H4 (cell line): ENCODE measurements around the gene ARHGAP31. TPM values are rescaled to one million over a fixed set of nuclear protein-coding genes. Genes with fewer than 3 reads are reported as not detected.

ENCODE experiments used
- DNase-seq: peaks from one replicate; pipeline ENCODE4 v3.0.0-alpha.2; 2015; ENCODE audit warnings: low spot score
- total RNA-seq: library from RNA; depleted of rRNA; stranded (reverse); fragments of >200 nt; shearing (Covaris generic); gene quantifications from 2 replicates; pipeline ENCODE4 v1.2.3, GENCODE V29; 2014

The ARHGAP31 gene
- total RNA-seq, 1 experiment from 2014 or later = 6.9 TPM

DNA sequence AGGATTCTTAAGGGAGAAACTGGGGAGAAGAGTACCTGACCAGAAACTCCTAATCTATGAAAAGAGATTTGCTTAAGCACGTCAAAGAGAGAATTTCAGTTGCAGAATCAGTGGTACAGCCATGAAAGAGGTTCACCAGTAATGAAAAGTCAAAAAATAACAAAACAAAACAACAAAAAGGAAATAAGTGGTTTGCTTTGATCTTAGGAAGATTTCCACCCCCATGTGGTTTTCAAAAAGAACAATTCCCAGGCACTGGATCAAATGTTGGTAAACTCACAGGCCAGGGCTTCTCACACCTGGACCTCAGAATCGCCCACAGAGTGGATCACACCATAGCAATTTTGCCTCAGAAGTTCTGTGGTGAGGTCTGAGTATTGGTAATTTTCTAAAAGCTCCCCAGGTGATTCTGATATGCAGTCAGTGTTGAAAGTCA lies 101.8 kb downstream of the ARHGAP31 start:
- no peak for DNase-seq

DNA sequence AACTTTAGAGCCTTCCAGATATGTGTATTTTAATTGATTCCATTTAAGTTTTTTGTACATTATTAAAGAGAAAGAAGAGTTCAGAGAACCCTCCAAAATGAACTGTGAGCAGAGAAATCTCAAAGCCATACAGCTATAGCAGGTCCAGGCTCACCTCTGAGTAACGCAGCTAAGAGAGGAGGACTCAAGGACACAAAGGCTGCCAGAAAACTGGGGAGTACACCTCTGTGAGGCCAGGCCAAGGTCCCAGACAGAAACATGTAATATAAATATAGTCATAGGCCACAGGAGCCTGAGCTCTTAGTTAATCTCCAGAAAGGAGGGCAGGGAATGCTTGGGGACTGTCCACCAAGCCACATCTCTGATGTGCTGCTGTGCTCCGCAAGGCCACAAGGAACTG lies 102.7 kb downstream of the ARHGAP31 start:
- DNase-seq = no peak

DNA sequence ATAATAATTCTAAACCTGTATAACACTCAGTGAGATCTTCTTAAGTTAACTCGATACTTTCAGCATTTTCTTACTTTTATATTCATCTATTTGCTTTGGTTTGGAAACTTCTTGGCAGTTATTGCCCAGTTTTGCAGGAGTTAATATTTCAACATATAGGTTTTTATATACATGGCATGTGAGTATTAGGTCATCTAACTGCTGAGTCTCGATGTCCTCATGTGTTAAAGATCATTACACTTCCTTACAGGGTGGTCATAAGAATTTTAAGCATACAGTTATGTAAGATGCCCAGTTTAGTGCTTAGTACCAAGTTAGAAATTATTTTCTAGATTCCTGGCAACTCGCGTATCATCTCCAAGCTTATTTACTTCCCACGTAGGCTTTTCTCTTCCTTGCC lies 106.3 kb downstream of the ARHGAP31 start:
- no peak for DNase-seq

DNA sequence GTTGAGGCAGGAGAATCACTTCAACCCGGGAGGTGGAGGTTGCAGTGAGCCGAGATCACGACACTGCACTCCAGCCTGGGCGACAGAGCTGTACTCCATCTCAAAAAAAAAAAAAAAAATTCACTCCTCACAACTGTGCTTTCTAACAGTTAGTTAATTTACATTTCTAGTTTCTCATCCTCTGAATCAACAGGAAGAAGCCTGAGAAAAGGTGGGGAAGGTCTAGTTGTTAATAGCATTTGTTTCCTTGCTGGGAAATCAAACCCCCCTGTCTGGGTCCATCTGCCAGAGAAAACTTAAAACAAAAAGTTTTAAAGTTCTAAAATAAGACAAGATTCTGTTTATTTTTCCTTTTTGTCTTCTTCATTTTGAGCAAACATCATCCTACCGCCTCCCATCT lies 106.9 kb downstream of the ARHGAP31 start:
- DNase-seq = no peak

DNA sequence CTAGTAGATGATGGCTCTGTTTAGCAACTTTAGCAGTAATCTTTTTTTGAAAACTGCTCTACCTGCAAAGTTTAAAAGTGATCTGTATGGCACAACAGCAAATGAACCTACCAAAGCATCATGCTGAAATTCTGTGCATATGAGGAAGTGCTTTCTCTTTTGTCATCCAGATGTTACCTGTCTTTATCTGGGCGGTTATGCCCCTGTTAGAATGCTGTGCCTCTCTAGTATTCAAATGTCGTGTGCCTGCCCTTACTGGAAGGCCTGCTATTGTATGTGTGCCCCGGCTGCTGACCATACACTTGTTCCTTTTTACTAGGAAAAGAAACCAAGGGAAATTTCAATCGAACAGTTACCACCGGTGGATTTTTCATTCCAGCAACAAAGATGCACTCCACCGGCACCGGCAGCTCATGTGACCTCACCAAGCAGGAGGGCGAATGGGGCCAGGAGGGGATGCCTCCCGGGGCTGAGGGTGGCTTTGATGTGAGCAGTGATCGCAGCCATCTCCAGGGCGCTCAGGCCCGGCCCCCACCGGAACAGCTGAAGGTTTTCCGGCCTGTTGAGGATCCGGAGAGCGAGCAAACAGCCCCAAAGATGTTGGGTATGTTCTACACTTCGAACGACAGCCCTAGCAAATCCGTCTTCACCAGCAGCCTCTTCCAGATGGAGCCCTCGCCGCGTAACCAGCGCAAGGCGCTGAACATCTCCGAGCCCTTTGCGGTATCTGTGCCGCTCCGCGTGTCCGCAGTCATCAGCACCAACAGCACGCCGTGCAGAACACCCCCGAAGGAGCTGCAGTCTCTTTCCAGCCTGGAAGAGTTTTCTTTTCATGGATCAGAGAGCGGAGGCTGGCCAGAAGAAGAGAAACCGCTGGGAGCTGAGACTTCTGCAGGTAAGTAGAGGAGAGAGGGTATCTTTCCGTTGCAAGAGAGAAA lies 107.6 kb downstream of the ARHGAP31 start:
- DNase-seq = no peak

DNA sequence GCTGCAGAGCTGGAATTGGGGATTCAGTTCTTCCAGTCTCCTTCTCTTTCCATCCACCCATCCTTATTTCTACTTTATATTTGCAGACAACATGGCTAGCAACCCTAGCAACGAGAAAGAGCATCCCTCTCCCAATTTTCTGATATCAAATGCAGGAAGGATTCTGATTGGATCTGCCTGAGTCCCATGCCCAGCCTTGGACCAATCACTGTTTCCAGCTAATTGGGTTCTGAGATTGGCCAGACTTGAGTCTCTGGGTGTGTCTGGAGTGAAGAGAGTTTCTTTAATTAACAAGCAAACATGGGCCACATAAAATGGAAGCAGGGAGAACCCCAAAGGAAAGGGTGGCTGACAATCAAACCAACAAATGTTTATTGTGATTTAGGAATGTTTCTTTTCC lies 108.6 kb downstream of the ARHGAP31 start:
- DNase-seq = no peak

DNA sequence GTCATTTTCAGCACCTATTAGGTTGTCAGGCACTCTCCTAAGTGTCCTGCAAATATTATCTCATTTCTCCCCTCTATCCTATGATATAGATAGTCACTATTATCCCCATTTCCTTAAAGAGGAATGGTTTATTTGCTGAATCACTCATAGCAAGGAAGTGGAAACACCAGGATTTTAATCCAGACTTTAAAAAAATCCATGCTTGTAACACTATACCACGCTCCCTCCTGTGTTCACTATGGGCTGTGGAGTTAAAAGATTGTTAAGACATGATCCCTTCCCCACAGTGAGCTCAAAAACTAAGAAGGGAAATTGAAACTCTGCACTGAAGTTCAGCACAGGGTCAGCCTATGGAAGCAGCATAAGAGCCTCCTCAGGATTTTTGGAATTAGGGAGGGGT lies 109.0 kb downstream of the ARHGAP31 start:
- peak; percentile 39 for DNase-seq

DNA sequence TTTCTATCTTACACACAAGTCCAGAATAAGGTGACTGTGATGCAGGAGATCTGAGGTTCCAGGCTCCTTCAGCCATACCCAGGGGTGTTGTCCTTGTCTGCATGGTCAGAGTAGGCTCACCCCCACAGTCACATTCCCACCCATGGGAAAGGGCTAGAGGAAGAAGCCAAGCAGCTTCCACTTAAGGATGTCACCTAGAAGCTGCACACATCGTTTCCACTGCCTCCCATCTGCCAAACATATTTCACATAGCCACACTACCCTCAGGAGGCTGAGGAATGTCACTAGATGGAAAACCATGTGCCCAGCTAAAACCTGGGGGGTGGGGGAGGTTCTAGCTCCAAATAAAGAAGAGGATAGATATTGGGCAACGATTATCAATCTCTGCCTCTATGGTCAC lies 111.1 kb downstream of the ARHGAP31 start:
- no peak for DNase-seq

DNA sequence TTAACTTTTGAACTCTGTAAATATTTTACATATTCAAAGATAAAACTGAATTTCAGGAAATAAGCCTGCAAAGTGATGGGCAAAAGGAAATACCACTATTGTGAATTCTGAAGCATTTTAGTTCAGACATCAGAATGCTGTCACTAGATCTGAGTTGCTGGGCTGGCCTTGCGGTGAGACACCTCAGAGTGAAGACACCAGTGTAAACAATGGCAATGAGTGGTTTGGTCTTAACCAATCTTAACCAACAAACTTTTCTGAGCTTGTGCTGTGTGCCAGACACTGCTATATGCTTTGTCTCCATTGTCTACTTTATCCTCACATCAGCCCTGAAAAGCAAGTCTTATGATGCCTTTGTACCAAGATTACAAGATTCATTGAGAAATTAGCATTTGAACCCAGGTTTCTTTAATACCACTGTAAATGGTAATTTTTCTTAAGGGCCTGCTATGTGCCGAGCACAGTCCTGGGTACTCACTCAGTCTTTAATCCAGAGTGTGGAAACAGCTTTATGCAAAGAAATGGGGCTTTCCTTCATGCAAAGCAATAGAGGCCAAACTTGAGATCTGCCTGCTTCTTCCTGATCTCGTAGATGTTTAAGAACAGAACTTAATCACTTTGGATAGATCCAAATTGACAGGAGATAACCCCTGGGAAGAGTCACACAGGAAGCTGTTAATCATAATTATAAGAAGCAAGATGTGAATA lies 114.2 kb downstream of the ARHGAP31 start:
- DNase-seq = no peak

DNA sequence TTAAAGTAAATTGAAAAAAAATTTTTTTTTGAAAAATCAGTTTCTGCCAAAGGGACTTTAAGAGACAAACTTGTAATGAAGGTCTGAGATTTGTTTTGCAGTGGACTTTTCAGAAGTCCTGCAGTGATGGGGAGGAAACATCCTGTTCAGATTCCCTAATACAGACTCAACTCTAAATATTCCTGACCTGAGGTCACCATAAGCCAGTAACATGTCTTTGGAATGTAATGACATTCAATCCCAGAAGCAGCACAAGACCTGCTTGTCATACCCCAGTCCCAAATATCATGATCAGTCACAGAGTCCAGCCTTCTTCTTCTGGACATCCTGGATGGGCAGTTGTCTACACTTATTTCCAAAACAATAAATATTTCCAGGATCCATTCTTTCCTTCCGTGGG lies 115.7 kb downstream of the ARHGAP31 start:
- no peak for DNase-seq

DNA sequence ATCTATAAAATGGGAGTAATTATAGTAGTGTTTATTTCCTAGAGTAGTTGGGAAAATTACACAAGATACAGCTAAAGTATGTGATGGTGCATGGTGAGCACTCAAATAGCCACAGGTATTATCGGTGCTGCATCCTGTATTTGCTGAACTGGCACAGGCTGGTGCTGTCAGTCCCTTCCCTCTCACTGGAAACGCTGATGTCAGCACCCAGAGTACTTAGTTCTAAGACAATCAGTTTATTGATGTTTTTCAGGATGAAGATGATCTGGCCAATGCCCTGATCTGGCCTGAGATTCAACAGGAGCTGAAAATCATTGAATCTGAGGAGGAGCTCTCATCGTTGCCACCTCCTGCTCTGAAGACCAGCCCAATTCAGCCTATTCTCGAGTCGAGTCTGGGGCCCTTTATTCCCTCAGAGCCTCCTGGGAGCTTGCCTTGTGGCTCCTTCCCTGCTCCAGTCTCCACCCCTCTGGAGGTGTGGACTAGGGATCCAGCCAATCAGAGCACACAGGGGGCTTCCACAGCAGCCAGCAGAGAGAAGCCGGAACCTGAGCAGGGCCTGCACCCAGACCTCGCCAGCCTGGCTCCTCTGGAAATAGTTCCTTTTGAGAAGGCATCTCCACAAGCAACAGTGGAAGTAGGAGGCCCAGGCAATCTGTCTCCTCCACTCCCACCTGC lies 119.6 kb downstream of the ARHGAP31 start:
- DNase-seq = no peak

DNA sequence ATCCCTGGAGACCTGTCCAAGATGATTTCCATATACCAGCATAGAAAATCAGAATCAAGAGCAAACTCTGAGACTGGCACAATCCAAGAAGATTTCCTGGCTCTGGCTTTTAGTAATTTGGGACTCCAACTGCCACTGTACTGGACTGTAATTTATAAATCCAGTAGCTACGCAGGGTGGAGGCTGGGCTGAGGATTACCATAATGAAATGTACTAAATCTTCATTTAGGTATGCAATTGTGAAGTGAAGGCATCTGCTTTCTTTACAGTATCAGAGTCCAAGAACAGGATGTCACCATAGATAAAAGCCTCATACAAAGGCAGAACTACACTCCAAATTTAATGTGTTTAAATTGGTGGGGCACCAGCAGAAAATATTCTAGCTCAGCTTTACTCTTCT lies 122.7 kb downstream of the ARHGAP31 start:
- DNase-seq = no peak

DNA sequence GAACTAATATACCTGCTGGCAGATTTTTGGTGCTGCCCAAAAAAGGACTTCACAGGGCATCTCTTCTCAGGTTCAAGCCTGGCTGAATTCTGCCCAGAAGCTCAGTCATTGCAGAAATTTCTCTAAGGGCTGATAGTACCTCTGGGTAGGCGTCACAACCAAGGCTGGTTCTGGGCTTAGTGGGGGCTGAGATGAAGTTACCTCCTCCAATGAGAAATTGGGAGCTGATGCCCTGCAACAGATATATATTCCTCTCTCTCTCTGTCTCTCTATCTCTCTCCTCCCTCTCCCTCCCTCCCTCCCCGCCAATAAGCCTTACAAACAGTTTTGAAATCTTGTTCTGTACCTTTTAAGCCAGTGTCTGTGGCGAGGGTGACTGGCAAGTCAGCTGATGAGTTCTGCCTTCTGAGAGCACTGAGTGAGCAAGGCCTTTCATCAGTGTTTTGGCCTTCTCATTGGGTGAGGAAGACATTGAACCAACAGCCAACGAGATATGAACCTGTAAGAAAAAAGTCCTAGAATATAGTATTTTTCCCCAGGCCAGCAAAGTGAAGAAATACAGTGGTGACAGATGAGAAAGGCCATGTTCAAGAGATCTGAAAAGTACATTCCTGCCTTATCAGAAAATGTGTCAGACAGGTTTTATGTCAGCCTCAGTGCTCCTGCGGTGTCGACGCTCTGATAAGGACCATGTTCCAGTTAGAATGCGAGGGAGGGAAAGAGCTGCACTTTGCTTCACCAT lies 123.8 kb downstream of the ARHGAP31 start:
- no peak for DNase-seq

DNA sequence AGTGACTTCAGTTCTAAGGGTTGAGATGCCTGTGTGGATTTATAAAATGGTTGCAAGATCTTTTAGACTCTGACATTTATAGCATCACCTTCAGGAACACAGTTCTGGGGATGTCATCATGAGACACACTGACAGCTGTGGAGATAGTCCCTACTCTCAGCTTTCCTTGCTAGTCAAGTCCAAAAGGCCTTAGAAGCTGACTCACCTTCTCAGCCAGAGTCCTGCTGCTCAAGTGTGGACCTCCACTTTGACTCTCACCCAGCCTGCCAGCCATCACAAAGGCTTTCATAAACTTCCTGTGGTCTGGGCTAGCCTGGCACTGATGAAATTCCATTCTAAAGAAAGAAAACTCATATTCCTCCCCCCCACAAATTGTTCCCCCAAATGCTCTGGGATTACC lies 124.5 kb downstream of the ARHGAP31 start:
- DNase-seq = peak; percentile 21

DNA sequence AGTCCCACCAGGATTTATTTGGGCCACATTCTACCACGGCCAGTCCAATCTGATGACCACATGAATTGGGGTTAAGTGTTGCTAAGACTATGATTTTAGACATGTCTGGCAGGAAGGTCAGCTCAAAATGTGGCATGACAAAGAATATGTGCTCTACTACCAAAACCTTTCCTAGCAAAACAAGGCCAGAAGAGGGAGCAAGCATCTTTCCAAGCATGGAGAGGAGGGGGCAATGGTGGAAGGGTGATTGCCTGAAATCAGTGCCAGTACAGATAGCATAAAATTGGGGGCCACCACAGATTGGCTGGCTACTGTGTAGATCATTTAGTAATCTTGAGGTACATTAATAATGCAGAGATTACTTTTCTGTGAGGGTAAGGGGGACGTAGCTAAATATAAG lies 126.0 kb downstream of the ARHGAP31 start:
- no peak for DNase-seq

DNA sequence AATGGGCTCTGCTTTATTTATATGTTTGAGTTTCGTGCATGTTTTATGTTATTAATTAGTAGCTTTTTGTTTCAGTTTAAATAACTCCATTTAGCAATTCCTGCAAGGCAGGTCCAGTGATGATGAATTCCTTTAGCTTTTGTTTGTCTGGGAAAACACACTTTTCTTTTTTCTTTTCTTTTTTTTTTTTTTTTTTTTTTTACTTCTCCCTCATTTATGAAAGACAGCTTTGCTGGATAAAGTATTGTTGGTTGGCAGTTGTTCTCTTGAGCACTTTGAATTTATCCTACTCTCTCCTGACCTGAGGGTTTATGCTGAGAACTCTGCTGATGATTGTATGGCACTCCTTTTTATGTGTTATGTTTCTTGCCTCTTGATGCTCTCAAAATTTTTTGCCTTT lies 133.5 kb downstream of the ARHGAP31 start:
- DNase-seq = no peak

DNA sequence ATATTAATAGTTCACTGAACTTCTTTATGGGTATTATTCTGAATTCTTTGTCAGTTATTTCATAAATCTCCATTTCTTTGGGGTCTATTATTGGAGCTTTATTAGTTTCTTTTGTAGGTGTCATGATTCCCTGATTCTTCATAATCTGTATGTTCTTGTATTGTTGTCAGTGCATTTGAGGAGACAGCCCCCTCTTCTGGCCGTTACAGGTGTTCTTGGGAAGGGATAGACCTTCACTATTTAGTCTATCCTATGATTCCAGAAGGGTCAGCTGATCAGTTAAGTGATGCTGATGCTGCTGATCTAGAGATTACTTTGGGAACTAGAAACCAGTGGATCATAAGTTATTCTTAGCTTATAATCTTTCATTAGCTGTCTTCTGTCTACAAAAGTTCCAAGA lies 134.4 kb downstream of the ARHGAP31 start:
- DNase-seq = no peak

DNA sequence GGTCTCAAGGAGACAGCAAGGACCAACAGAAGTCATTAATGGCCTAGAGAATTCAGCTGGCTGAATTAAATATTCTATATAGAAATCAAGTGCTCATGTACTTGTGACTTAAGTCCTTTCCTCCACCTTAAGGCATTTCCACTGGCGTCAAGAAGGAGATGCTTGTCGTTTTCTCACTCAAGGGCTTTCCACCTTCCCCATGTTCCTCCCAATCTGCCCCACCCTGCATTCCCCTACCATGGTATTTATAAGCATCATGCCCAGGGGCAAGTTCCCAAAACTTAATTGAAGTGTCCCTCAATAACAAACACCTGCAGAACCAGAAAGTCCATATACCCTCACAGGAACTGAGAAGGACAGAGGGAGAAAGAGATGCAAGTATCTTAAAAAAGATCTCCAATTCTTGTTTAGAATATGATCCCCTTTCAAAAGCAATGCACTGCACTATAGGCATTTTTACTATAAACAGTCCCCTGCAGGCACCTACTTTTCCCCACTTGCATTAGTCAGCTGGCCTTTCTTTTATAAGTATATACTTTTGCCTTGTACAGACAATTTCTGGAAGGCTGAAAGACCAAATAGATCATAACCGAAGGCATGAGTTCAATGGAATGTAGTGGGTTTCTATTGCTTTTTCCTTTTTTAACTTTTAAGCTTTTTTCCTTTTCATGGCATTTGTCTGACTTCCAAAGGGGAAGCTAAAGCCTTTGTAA lies 139.6 kb downstream of the ARHGAP31 start:
- DNase-seq = no peak

DNA sequence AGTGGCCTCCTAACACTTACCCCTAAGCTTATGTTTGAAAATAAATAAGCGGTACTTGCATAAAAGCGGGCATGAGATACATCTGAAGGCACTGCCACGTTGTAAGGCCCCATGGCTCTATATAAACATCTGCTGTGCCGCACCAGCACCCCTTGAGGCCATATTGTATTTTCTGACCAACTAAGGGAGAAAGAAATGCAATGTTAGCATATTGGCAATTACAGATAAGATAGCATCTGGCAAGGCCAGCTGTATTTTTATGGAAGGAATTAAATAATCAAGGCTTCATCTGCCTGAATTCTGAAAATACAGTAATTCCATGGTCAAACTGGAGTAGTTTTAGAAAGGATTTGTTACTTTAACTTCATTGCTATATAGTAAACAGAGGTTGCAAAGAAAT lies 140.5 kb downstream of the ARHGAP31 start:
- DNase-seq = no peak

DNA sequence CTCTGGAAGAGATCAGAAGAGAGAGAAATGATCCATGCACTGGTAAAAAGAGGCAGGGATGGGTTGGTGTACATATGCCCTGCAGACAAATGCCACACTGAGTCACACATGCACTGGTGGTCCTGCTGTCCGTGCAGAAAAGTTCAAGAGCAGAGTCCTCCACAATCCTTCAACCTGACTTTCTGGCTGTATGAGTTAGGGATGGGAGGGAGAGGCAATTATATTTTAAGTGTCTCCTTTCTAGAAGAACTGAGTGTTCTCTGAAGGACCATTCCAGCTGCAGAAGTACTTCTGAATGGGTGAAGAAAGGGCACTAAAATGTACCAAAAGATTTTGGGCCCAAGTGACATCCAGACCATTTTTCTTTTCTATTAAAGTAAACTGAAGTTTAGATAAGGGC lies 142.8 kb downstream of the ARHGAP31 start:
- no peak for DNase-seq

DNA sequence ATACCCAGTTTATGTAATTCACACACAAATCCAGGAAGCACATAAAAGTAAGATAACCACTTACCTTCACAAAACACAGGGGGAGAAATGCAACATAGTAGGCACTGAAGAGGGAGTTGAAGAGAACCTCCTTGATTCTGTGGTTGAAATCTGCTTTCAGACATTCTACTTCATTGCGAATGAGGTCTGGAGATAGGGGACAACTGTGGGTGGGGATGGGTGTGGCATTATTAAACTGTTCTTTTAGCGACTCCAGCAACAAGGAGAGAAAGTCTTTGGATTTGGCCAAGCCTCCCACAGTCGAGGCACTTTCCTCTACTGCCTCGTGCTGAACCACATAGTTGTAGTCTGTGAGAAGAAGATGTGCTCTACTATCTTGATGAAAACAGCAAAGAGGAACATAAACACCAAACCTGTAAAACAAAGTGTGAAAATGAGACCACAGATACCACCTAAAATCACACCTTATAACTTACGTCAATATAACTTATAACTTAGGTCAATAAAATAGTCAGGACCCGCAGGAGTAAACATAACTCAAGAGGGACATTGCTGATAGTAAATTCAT lies 143.6 kb downstream of the ARHGAP31 start:
- DNase-seq = no peak
